Measurements from ENCODE around the gene PLXDC2.

DNA sequence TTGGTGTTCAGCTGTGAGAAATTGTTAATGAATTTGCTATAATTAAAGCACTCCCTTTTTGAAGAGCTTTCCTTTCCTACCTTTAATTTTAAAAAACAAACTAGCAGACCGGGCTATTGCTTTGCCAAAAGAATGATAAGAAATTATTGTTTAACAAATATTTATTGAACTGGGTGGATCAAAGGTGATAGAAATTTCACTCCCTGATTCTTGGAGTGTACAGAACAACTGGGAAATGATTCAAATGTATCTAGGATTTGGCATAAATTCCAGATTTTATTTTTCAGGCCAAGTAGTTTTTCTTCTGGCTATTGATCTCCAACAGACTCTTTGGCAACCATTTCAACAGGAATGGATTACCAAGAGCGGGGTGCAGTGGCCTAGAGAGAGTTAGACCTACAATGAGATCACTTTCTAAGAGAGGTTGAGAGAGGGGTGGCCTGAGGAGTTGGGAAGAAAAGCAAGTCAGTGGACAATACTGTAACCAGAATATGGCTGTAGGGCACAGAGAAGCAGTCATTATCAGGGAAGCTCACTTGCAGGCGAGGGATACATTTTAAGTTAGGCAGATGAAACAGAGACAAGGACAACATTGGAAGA, 71.9 kb downstream of the PLXDC2 start:
- TF ChIP-seq, protein P1, sequence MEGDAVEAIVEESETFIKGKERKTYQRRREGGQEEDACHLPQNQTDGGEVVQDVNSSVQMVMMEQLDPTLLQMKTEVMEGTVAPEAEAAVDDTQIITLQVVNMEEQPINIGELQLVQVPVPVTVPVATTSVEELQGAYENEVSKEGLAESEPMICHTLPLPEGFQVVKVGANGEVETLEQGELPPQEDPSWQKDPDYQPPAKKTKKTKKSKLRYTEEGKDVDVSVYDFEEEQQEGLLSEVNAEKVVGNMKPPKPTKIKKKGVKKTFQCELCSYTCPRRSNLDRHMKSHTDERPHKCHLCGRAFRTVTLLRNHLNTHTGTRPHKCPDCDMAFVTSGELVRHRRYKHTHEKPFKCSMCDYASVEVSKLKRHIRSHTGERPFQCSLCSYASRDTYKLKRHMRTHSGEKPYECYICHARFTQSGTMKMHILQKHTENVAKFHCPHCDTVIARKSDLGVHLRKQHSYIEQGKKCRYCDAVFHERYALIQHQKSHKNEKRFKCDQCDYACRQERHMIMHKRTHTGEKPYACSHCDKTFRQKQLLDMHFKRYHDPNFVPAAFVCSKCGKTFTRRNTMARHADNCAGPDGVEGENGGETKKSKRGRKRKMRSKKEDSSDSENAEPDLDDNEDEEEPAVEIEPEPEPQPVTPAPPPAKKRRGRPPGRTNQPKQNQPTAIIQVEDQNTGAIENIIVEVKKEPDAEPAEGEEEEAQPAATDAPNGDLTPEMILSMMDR (conservative IDR thresholded peaks at IDR 0.05; ENCODE audit: low read depth, low read length): no peak
- TF ChIP-seq EZH2 (IDR thresholded peaks at IDR 0.05; ENCODE audit: low read length, unreplicated experiment) (no peak), EZH2phosphoT487 (IDR thresholded peaks at IDR 0.05; ENCODE audit: borderline replicate concordance, low read length) (no peak)
